ENCODE measurements around the gene THBS2. TPM values are rescaled to one million over a fixed set of nuclear protein-coding genes. Genes with fewer than 3 reads are reported as not detected.
"Not testable (repeated sequence)": the region's sequence is repeated elsewhere in the genome, so short reads cannot be mapped to it uniquely, and the experiment has no call there.

The THBS2 gene
- polyA plus RNA-seq, 1 donor from 2014 or later: 0.08 TPM

DNA sequence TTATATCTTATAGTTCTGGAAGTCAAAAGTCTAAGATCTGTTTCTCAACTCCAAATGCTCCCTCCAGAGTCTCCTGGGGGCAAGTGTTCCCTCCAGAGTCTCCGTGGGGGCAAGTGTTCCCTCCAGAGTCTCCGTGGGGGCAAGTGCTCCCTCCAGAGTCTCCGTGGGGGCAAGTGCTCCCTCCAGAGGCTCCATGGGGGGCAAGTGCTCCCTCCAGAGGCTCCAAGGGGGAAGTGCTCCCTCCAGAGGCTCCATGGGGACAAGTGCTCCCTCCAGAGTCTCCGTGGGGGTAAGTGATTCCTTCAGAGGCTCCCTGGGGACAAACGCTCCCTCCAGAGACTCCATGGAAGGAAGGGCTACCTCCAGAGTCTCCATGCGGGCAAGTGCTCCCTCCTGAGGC lies 34.0 kb upstream of the THBS2 start:
- H3K27me3 Mint-ChIP-seq: peaks cover 7% of the 10 kb centered on the region
- H3K36me3 Mint-ChIP-seq: no peaks in the 10 kb centered on the region
- no peaks in the 10 kb centered on the region for H3K4me1 Mint-ChIP-seq
- H3K9me3 Mint-ChIP-seq: peaks cover 0 to 4% (median 0%) of the 10 kb centered on the region in 3 donors
- no peak overlapping the region for H3K27ac Mint-ChIP-seq
- H3K4me3 Mint-ChIP-seq: no peak overlapping the region

DNA sequence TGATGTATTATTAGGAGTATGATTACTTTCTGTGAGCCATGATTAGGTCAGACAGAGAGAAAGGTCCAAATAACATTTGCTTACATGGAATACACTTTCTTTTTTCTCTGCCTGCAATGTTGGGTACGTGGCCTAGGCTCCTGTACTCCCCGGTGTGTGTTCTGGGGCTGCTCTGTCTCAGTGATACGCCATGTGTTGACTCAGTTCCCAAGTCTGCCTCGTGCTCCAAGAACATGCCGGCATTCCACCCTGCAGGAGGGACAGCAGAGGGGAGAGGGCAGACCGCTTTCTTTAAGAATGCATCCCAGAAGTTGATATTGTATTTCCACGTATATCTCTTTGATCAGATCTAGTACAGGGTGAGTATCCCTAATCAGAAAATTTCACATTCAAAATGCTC lies 33.3 kb upstream of the THBS2 start:
- Mint-ChIP-seq H3K4me3 (no peak overlapping the region), H3K27ac (no peak overlapping the region), H3K27me3 (peaks cover 5% of the 10 kb centered on the region), H3K4me1 (no peaks in the 10 kb centered on the region), H3K9me3 (peaks cover 0 to 4% (median 0%) of the 10 kb centered on the region in 3 donors), H3K36me3 (no peaks in the 10 kb centered on the region)

DNA sequence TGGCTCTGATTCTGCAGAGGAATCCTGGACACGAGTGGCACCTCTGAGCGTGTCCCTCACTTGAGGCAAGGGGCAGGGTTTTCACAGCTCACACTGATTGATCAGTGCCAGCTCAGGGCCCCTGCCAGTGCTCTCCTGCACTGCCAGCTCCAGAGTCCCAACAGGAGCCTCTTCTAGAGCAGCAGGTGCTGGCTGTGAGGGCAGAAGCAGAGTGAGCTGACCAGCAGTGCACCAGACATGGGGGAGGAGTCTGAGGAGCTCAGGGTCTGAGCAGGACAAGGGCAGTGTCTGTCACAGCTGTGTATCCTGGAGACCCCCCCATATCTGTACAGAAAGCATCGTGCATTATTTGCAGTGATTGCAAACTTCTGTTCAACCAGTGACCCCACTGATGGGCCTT lies 31.5 kb upstream of the THBS2 start:
- Mint-ChIP-seq H3K27me3 (peaks cover 2% of the 10 kb centered on the region), H3K4me1 (no peaks in the 10 kb centered on the region), H3K36me3 (no peaks in the 10 kb centered on the region), H3K9me3 (no peaks in the 10 kb centered on the region), H3K4me3 (no peak overlapping the region), H3K27ac (no peak overlapping the region)

- H3K27me3 Mint-ChIP-seq: peaks cover 2% of the 10 kb centered on the region
- no peaks in the 10 kb centered on the region for H3K36me3 Mint-ChIP-seq
- H3K4me3 Mint-ChIP-seq: no peak overlapping the region
- H3K4me1 Mint-ChIP-seq: no peaks in the 10 kb centered on the region
- H3K27ac Mint-ChIP-seq: no peak overlapping the region
- H3K9me3 Mint-ChIP-seq: no peaks in the 10 kb centered on the region
These were observed 30.3 kb upstream of the THBS2 start for GRCh38 chr6:169283924-169284323.

DNA sequence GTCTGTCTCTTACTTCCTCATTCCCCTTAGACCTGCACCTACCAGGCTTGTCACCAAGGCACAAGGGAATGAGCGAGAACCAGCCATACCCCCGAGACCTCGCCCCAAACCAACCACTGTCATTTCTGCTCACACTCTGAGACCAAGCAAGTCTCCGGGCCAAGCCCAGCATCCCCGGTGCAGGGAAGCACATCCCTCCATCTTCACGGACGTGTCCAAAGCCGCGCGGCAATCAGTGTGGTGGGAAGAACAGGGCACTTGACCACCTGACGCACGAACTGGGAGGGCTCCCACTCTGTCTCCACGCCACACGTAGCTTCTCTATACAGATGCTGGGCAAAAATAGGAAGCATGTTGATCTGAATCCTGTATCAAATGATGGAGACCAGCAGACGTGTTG lies 28.4 kb upstream of the THBS2 start:
- no peaks in the 10 kb centered on the region for H3K9me3 Mint-ChIP-seq
- H3K27me3 Mint-ChIP-seq: peaks cover 1% of the 10 kb centered on the region
- H3K4me1 Mint-ChIP-seq: no peaks in the 10 kb centered on the region
- no peak overlapping the region for H3K27ac Mint-ChIP-seq
- H3K36me3 Mint-ChIP-seq: no peaks in the 10 kb centered on the region
- H3K4me3 Mint-ChIP-seq: no peak overlapping the region

GRCh38 chr6:169277619-169278018 lies 24.0 kb upstream of the THBS2 start:
- no peaks in the 10 kb centered on the region for H3K36me3 Mint-ChIP-seq
- H3K27ac Mint-ChIP-seq: no peak overlapping the region
- H3K4me3 Mint-ChIP-seq: no peak overlapping the region
- H3K9me3 Mint-ChIP-seq: no peaks in the 10 kb centered on the region
- no peaks in the 10 kb centered on the region for H3K4me1 Mint-ChIP-seq
- no peaks in the 10 kb centered on the region for H3K27me3 Mint-ChIP-seq

DNA sequence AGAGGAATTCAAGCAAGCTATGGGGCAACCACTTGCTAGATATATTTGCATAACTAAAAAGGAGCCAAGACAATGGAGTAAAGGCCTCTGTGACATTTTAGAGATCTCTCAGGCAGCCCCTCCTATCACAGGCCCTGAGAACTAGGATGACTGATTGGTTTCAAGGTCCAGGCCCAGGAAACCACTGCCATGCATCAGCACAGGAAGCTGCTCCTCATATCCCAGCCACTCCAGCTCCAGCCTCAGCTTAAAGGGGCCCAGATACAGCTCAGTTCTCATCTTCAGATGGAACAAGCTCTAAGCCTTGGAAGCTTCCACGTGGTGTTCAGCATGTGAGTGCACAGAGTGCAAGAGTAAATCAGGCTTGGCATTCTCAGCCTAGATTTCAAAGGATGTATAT lies 21.1 kb upstream of the THBS2 start:
- Mint-ChIP-seq H3K27me3 (peaks cover 3% of the 10 kb centered on the region), H3K9me3 (no peaks in the 10 kb centered on the region), H3K36me3 (no peaks in the 10 kb centered on the region), H3K4me1 (no peaks in the 10 kb centered on the region), H3K4me3 (no peak overlapping the region), H3K27ac (no peak overlapping the region)

DNA sequence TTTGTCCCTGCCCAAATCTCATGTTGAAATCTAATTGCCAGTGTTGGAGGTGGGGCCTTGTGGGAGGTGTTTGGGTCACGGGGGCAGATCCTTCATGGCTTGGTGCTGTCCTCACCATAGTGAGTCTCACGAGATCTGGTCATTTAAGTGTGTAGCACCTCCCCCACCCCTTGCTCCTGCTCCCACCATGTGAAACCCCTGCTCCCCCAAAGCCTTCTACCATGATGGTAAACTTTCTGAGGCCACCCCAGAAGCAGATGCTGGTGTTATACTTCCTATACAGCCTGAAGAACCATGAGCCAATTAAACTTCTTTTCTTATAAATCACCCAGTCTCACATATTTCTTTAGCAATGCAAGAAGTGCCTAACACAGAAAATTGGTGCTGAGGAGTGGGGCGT lies 19.9 kb upstream of the THBS2 start:
- H3K27ac Mint-ChIP-seq: no peak overlapping the region
- no peaks in the 10 kb centered on the region for H3K36me3 Mint-ChIP-seq
- no peak overlapping the region for H3K4me3 Mint-ChIP-seq
- no peaks in the 10 kb centered on the region for H3K9me3 Mint-ChIP-seq
- no peaks in the 10 kb centered on the region for H3K4me1 Mint-ChIP-seq
- peaks cover 3% of the 10 kb centered on the region for H3K27me3 Mint-ChIP-seq

DNA sequence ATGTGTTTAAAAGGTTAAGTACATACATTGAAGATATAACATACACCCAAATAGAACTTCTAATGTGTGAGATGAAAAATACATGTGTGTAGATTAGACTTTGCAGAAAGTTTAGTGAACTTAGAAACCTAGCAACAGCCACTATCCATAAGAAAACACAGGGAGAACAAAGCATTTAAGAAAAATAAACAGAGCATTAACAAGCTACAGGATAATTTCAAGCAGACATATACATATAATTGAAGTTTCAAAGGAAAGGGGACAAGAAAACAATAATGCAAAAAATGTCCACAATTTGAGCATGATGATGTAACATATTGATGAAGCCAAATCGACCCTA lies 18.2 kb upstream of the THBS2 start:
- Mint-ChIP-seq H3K27ac (no peak overlapping the region), H3K4me1 (no peaks in the 10 kb centered on the region), H3K36me3 (no peaks in the 10 kb centered on the region), H3K27me3 (peaks cover 3% of the 10 kb centered on the region), H3K9me3 (no peaks in the 10 kb centered on the region), H3K4me3 (no peak overlapping the region)

DNA sequence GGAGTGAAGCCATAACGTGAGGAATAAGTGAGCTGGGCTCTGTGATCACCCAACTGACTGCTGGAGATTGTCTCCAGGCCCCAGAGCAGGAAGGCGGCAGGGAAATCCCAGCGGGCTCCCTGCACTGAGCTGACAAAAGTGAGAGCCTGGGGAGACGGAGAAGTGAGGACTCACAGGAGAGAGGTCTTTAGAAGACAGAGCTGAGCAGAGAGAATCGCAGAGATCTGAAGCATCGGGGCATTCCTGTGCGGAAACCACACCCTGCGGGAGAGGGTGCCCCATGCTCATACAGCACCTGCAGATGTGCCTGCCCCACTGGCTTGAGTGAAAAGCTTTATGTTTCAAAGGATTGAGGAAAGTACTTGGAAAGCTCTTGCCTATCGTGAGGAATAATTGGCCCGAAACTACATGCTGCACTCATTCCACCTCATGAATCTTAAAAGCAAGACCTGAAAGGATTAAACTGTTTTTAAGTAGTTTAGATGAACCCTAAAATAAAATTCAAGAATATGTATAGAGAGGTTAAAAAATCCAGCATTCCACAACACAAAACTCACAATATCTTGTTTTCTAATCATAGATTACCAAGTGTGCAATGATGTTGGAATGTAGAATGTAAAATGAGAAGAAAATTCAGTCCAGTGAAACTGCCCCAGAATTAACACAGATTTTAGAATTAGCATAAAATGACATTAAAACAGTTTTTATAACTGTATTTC lies 17.7 kb upstream of the THBS2 start:
- Mint-ChIP-seq H3K27me3 (peaks cover 3% of the 10 kb centered on the region), H3K9me3 (no peaks in the 10 kb centered on the region), H3K4me3 (peak overlapping the region in 1 of 4 donors; percentile 9), H3K36me3 (no peaks in the 10 kb centered on the region), H3K27ac (no peak overlapping the region), H3K4me1 (no peaks in the 10 kb centered on the region)

GRCh38 chr6:169270077-169270380 lies 16.4 kb upstream of the THBS2 start:
- not testable (repeated sequence) for H3K27me3 Mint-ChIP-seq, H3K36me3 Mint-ChIP-seq, H3K27ac Mint-ChIP-seq, H3K4me3 Mint-ChIP-seq, H3K9me3 Mint-ChIP-seq, H3K4me1 Mint-ChIP-seq

DNA sequence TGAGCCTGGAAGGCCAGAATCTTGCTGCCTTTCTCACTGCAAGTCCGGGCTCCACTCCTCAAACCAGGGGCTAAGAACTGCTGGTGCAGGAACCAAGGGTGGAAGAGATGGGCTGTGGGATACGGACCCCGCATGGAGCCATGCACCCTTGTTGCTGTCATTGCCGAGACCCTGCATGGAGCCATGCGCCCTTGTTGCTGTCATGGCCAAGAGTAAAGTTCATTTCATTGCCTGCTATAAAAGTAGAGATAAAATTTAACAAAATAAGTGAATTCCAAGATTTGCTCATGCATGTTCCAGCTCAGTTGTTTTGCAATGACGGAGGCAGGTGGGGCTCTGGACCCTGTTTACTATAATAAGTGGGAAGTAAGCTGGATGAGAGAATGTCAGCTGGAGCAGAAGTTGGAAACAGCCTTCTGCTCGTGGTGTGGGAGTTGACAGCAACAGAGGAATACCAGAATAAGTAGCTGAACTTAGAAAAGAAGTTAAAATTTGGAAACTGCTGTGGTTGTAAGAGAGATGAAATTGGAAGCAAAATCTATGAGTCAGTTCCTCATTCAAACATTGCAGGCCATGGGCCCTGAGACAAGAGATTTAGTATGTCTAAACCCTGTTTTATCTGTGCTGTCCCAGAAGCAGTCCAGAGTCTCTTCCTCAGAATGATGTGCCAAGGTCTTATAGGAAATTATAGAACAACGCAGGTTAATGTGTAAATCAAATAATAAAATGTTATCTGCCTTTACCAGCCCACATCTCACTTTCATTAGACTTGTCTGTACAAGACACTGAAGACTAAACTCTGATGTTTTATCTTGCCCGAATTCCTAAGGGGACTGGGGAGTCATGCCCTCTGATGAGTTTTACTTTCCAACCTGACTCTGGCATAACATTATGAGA lies 15.8 kb upstream of the THBS2 start:
- no peaks in the 10 kb centered on the region for H3K4me1 Mint-ChIP-seq
- no peak overlapping the region for H3K4me3 Mint-ChIP-seq
- H3K36me3 Mint-ChIP-seq: no peaks in the 10 kb centered on the region
- no peaks in the 10 kb centered on the region for H3K9me3 Mint-ChIP-seq
- H3K27ac Mint-ChIP-seq: no peak overlapping the region
- H3K27me3 Mint-ChIP-seq: peaks cover 3% of the 10 kb centered on the region

- peaks cover 3% of the 10 kb centered on the region for H3K27me3 Mint-ChIP-seq
- no peaks in the 10 kb centered on the region for H3K9me3 Mint-ChIP-seq
- H3K36me3 Mint-ChIP-seq: no peaks in the 10 kb centered on the region
- H3K27ac Mint-ChIP-seq: no peak overlapping the region
- no peak overlapping the region for H3K4me3 Mint-ChIP-seq
- no peaks in the 10 kb centered on the region for H3K4me1 Mint-ChIP-seq
These were observed 14.6 kb upstream of the THBS2 start for GRCh38 chr6:169268276-169268675.

DNA sequence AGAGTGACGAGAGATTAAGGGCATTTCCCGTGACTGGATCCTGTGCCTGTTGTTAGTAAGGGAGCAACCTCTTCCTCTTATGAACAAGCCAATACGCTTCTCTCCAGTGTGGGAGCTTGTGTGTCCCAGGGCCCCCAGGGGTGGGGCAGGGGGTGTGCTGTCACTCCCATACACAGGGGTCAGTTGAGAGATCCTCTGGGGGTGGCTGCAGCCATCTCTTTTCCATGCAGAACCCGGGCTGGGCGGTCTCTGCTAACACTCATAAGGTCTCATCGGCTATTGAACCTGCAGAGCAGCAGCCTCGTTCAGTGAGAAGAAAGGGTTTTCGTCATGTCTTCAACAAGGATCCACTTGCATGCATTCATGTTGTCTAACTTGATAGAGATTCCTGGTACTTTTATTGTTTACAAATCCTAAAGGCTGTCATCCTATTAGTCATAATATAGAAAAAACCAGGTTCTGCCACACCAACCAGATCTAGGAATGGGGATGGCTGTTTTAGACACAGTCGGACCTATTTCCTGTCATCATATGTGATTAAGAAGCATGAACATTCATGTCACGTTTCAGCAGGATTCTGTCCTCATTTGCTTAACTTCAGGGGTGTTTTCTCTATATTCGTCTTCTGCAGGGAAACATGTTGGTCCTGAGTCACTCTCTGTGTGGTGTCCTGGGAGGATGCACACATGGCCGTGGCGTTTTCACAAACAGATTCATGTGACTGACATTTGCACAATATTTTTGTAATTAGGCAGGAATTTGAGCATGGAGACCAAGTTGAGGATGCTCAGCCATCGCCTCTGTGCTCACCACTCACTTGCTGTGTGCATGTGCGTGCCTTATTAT lies 13.3 kb upstream of the THBS2 start:
- no peaks in the 10 kb centered on the region for H3K4me1 Mint-ChIP-seq
- no peak overlapping the region for H3K4me3 Mint-ChIP-seq
- peaks cover 3% of the 10 kb centered on the region for H3K27me3 Mint-ChIP-seq
- H3K27ac Mint-ChIP-seq: no peak overlapping the region
- no peaks in the 10 kb centered on the region for H3K36me3 Mint-ChIP-seq
- H3K9me3 Mint-ChIP-seq: no peaks in the 10 kb centered on the region

DNA sequence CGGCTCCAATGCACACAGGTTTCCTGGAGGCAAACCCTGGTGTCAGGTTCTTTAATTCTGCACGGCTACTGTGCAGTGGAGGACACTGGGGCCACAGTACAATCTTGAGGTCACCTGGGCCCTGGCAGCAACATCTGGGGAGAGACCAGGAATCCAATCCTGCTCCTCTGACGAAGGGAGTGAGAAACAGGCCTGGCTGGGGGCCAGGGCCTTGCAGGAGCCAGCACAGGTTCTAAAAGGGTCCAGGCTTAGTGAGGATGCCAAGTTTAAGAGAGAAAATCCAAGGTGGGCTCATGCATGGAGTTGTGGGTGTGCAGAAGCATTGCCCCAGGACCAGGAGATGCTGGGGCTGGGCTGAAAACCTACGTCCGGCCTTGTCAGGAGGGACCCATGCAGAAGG lies 12.6 kb upstream of the THBS2 start:
- no peaks in the 10 kb centered on the region for H3K4me1 Mint-ChIP-seq
- H3K27me3 Mint-ChIP-seq: peaks cover under 1% of the 10 kb centered on the region
- no peaks in the 10 kb centered on the region for H3K9me3 Mint-ChIP-seq
- H3K36me3 Mint-ChIP-seq: no peaks in the 10 kb centered on the region
- H3K27ac Mint-ChIP-seq: no peak overlapping the region
- H3K4me3 Mint-ChIP-seq: no peak overlapping the region
